NCI-H460 (cell line): ENCODE results near the gene DNAH12. TPM values are rescaled to one million over a fixed set of nuclear protein-coding genes. Genes with fewer than 3 reads are reported as not detected.
"Not testable (repeated sequence)": the region's sequence is repeated elsewhere in the genome, so short reads cannot be mapped to it uniquely, and the experiment has no call there.

Experiments used
- DNase-seq: peaks from one replicate; pipeline ENCODE4 v3.0.0-alpha.2; 2016; ENCODE audit warnings: low read depth; ENCODE audit errors: extremely low read depth
- total RNA-seq: library from RNA; depleted of rRNA; stranded (reverse); fragments of >200 nt; shearing (Covaris generic); gene quantifications from 2 replicates; pipeline ENCODE4 v1.2.3, GENCODE V29; 2014

The DNAH12 gene
- total RNA-seq, 1 experiment from 2014 or later, result not detected

DNA sequence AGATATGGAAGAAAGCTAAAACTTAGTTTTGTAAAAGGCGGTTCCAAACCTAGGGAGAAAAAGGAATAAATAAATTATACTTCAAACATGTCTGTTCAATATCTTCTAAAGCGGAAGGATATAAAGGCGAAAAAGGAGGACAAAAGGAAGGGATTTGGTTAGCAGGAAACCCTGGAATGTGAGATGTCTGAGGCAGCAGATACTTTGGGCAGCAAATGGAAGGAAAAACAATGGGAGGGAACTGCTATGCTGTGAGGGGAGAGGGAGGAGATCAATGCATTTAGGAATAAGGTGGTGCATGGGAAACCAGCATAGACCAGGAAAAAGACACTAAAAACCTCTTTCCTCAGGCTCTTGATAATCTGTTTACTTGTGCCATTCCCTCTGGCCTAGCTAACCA, 120.8 kb downstream of the DNAH12 start:
- no peak for DNase-seq

DNA sequence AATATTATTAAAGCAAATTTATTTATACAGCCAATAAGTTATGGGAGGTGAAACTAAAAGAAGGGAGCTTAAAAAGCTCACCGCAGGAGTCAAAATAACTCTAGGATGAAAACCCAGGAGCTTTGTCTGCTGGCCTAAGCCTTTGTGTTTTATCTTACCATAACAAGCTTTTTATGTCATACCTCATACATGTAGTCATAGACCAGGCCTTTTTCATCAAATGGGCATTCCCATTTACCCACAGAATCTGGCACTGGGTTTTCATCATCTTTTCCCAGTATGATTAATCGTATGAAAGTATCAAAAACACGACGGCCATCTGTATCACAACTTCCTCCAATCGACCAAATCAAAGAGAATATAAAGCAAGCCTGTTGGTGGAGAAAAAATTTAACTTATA, 122.8 kb downstream of the DNAH12 start:
- DNase-seq, result no peak

DNA sequence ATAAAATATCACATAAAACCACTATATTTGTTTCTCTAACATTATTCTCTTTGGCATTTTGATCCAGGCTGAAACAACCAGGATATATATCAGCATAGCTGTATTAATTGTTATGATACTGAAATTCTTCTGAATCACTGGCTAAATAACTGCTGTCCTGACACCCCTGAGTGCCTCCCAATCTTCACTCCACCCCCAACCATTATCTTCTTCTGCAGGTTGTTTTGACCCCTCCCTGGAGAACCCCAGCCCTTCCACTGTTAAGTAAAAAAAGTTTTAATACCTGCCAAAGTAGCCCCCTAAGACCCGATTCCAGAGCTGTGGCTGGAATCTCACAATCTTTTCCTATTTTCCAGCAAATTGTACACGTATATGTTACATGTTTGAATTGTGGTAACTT, 124.1 kb downstream of the DNAH12 start:
- no peak for DNase-seq

DNA sequence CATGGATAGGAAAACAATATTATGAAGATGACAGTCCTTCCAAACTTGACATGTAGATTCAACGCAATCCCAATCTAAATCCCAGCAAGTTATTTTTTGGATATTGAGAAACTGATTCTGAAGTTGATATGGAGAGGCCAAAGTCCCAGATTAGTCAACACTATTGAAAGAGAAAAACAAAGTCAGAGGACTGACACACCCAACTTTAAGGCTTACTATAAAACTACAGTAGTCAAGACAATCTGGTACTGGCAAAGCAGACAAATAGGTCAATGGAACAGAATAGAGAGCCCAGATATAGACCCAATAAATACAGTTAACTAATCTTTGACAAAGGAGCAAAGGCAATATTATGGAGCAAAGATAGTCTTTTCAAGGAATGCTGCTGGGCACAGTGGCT, 132.4 kb downstream of the DNAH12 start:
- DNase-seq, result no peak

DNA sequence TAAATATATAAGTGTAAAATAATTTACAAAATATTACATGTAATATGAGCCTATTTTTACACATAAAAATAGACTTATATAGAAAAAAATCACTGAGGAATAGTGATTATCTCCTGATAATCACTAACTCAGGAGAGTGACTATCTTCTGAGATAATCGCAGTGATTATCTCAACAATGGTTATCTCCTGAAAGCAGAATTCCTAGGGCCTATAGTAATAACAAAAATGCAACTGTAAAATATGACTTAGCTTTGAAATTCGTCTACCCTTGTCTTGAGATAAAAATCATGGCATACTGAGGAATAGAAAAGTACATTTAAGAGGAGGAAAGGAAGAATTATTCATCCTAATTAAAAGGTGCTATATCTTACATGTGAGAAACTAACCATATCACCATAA, 134.7 kb downstream of the DNAH12 start:
- DNase-seq, result no peak

DNA sequence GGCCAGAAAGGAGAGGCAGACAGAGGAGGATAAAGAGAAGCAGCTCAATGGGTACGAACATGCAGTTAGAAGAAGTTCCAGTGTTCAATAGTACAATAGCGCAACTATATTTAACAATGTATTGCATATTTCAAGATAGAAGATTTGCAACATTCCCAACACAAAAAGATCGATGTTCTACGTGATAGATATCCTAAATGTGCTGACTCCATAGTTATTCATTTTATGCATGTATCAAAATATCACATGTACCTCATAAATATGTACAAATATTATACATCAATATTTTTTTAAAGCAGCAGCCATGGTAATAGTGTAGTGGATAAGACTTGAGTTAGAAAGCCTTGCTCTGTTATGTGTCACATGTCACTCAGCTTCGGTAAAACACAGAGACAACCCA, 141.5 kb downstream of the DNAH12 start:
- no peak for DNase-seq

DNA sequence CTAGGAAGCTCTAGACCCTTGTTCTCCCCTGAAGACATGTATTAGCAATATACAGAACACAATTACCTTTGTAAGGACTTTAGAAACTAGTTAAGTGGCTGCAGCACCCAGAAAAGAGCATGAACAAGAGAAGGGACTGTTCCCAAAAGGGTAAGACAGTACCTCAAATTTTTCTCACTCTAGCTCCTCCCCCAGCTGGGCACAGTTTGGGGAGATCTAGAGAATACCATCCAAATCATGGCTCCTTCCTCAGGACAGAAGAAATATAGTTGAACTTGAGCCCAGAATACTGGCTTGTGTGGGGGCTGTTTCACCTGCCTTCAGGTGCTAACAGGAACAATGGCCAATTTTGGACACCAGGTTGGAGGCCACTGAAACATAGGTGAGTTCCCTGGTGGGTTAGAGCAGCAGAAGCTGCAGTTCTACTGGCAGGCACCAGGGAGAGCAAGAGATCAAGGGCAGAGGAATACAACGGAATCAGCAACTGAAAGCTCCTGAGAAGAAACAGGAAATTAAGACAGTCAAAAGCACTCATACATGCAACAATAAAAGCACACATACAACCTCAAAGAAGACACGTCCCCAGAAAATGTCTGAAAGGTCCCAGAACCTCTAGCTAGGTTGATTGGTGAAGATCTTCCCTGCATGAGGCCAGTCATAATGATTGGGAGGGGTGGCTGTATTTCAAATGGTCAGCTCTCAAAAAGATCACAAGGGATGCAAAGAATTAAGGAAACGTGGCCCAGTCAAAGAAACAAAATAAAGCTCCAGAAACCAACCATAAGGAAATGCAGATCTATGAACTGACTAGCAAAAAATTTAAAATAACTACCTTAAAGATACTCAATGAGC, 146.7 kb downstream of the DNAH12 start:
- peak; percentile 39 for DNase-seq

DNA sequence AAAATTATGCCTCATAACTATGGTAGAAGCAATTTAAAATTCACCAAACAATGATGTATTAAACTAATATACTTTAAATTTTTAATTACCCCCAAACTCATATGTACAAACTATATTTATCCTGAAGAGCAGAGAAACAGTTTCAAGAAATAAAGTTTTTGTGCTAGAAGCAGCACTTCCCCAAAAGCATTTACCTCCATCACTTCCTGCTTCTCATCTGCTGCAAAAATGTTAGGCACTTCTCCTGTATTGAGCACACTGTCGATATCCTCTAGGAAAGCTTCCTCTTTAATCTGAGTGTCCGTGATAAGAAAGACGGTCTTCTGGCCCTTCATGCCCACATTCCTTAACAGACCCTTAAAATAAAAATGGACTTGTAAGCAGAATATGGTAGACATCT, 150.2 kb downstream of the DNAH12 start:
- no peak for DNase-seq

DNA sequence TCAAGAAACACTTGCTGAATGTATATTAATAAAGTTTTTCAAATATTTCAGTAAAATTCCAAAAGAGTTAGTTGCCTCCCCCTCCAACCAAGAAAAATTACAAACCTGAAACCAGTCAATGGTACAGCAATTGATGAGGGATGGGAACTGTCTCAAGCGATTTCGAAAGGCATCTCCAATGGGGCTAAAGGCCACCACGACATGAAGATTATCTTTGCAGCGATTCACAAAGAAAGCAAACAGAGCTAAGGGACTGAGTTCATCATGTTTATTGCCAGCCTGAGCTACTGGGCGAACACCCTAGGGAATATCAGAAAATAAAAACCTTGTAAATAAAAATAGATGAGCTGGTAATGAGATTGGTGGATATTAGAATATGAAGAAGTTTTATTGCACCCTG, 152.4 kb downstream of the DNAH12 start:
- no peak for DNase-seq

DNA sequence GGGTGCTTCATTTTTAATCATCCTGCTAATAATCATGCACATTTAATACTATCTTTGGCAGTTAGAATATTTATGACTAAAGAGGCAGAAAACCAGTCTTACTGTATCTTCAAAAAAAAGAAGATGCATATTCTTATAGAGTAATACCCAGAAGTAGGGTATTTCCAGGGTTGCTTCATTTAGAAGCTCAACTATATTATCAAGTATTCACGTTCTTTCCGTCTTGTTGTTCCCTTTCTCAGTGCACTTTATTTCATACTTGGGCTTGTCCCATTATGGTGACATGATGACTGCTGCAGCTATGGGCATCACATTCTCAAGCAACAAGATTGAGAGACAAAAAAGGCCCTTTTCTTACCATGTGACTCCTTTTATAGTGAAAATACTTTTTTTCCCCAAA, 154.9 kb downstream of the DNAH12 start:
- DNase-seq, result no peak

DNA sequence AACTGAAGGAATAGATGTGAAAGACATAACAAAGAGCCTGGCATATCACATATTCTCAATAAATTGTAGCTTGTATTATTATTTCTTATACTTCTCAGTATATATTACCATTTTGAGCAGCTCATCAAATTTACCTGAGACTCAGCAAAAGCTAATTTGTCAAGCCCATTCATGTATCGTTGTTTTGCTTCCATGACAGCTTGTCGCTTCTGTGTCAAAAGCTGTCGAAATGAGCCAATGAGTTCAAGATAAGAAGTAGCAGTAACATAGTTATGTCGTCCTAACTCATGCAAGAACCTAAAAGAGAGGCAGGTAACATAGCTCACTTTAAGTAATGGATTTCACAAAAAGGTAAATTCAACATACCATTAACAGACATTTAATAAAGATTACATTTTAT, 157.8 kb downstream of the DNAH12 start:
- no peak for DNase-seq

DNA sequence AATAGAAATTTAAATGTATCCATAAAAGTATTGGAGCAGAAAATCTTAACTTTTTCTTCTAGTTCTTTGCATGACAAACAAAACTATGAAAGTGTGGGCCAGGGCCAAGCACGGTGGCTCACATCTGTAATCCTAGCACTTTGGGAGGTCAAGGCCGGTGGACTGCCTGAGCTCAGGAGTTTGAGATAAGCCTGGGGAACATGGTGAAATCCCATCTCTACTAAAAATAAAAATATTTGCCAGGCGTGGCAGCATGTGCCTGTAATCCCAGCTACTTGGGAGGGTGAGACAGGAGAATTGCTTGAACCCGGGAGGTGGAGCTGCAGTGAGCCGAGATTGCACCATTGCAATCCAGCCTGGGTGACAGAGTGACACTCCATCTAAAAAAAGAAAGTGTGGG, 158.6 kb downstream of the DNAH12 start:
- DNase-seq, result no peak

DNA sequence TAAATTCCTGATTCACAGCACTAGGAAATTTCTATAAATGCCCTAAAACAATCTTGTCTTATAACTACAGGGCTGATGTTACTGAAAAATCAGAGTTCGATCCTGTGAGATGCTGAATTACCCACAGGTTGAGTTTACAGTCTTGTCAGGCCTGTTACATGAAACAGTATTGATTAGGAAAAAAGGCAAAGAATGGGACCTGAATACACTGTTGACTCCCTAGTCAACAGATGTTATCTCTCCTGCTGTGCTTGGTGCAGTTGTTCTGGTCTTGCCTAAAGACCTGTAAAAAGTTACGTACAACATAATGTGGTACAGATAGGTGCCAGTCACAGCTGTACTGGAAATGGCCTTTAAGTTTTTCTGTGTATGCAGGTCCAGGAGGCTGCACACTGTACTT, 160.3 kb downstream of the DNAH12 start:
- DNase-seq, result no peak

DNA sequence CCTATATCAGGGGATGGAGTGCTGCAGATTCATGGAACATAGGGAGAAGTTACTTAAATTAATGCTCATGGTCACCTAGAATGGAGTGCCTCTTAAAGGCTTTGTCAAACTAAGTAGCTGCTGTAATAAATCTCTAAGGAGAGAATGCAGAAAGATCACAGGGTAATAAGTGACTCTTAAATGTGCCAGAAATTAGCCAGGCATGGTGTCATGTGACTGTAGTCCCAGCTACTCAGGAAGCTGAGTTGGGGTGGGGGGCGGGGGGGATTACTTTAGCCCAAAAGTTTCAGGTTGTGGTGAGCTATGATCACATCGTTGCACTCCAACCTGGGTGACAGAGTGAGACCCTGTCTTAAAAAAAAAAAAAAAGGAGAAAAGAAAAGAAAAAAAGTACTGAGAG, 160.7 kb downstream of the DNAH12 start:
- no peak for DNase-seq

DNA sequence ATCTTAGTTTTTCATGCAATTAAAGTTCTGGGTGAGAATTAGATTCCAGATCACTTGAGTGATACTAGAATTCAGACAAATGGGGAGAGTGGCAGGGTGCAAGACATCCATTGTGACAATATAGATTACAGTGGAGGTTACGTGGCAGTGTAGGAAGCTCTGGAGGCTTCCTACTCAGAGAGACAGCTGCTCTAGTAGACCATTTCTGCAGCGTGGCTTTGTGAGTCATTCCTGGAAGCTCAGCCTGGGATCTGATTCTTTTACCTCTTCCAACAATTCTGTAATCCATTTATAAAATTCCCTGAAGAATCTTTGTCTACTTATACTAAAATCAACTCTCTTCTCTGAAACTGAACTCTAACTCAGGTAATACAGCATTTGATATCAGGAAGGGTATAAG, 161.2 kb downstream of the DNAH12 start:
- DNase-seq, result no peak

DNA sequence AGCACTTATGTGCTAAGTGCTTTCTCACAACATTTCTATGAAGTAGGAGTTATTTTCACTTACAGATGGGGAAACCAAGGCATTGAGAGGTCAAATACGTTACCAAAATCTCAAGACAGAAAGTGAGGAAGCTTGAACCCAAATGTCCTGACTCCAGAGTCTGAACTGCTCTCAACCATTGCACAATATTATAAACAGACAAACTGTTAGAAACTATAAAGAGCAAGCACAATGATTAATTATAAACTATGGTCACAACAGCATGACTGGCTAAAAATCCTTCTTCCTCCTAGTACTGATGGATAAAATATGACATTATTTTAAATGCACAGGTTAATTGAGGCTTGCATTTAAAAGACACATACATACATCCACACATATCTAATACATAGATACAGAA, 173.8 kb downstream of the DNAH12 start:
- no peak for DNase-seq

DNA sequence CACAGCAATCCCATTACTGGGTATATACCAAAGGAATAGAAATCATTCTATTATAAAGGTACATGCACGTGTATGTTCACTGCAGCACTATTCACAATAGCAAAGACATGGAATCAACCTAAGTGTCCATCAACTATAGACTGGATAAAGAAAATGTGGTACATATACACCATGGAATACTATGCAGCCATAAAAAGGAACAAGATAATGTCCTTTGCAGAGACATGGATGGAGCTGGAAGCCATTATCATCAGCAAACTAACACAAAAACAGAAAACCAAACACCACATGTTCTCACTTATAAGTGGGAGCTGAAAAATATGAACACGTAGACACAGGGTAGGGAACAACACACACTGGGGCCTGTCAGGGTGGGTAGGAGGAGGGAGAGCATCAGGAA, 179.1 kb downstream of the DNAH12 start:
- not testable (repeated sequence) for DNase-seq

DNA sequence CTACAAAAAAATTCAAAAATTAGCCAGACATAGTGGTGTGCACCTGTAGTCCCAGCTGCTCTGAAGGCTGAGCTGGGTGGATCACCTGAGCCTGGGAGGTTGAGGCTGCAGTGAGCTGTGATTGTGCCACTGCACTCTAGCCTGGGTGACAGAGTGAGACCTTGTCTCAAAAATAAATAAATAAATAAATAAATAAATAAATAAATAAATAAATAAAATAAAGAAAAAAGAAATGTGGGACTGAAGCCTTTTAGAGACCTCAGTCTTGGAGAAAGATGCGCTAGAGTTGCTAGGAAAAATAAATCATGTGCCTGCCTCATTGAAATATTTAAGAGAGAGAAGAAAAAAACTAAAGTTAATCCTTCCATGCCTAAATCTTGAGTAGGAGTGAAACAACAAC, 187.9 kb downstream of the DNAH12 start:
- DNase-seq, result not testable (repeated sequence)

DNA sequence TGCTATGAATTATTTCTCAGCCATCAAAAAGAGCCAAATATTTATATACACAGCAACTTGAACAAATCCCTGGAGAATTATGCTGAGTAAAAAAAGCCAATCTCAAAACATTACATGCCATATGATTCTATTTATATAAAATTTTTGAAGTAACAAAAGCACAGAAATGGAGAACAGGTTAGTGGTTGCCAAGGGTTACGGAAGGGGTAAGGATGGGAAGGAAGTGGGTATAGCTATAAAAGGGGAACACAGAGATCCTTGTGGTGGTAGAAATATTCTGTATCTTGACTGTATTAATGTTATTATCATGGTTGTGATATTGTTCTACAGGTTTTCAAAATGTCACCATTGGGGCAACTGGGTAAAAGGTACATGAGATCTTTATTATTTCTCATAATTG, 189.4 kb downstream of the DNAH12 start:
- DNase-seq, result no peak

DNA sequence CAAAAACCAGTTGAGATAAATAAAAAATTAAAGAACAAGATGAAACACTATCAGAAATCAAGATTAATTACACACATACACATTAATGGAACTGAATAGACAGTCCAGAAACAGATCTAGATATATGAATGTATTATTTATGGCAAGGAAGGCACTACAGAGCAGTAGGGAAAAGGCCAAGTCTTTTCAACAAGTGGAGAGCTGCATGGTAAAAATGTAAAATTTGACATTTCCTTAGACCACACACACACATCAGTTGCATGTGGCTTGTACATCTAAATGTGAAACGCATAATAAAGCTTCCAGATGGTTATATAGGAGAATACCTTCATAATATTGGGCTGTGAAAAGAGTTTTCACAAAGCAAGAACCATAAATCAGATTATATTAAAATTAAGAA, 193.9 kb downstream of the DNAH12 start:
- no peak for DNase-seq

DNA sequence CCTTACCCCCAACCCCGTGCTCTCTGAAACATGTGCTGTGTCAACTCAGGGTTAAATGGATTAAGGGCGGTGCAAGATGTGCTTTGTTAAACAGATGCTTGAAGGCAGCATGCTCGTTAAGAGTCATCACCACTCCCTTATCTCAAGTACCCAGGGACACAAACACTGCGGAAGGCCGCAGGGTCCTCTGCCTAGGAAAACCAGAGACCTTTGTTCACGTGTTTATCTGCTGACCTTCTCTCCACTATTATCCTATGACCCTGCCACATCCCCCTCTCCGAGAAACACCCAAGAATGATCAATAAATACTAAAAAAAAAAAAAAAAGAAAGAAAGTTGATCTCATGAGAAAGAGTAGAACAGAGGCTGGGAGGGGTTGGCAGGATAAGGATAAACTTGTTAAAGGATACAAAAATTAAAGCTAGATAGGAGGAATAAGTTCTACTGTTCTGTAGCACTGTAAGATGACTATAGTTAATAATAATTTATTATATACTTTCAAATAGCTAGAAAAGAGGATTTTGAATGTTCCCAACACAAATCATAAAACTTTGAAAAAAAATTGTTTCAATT, 205.0 kb downstream of the DNAH12 start:
- not testable (repeated sequence) for DNase-seq

DNA sequence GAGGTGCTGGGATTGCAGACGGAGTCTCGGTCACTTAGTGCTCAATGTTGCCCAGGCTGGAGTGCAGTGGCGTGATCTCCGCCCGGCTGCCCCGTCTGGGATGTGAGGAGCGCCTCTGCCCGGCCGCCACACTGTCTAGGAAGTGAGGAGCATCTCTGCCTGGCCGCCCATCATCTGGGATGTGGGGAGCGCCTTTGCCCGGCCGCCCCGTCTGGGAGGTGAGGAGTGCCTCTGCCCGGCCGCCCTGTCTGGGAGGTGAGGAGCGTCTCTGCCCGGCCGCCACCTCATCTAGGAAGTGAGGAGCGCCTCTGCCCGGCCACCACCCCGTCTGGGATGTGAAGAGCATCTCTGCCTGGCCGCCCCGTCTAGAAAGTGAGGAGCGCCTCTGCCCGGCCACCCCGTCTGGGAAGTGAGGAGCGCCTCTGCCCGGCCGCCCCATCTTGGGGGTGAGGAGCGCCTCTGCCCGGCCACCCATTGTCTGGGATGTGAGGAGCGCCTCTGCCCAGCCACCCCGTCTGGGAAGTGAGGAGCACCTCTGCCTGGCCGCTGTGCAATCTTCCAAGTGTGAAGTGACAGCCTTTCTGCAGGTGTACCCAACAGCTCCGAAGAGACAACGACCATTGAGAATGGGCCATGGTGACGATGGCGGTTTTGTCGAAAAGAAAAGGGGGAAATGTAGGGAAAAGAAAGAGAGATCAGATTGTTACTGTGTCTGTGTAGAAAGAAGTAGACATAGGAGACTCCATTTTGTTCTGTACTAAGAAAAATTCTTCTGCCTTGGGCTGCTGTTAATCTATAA, 205.7 kb downstream of the DNAH12 start:
- not testable (repeated sequence) for DNase-seq
